ENCODE results near the gene TSPAN1. TPM values are rescaled to one million over a fixed set of nuclear protein-coding genes. Genes with fewer than 3 reads are reported as not detected.
A peak's percentile ranks its signal among the peaks of the same experiment; 100 is the strongest.

TSPAN1 gene
- total and polyA plus RNA-seq, 2 of the 13 experiments (the other 11 are each of a cell fraction or from before 2014, with no cell fraction given), result 1.7 to 2.9 TPM

DNA sequence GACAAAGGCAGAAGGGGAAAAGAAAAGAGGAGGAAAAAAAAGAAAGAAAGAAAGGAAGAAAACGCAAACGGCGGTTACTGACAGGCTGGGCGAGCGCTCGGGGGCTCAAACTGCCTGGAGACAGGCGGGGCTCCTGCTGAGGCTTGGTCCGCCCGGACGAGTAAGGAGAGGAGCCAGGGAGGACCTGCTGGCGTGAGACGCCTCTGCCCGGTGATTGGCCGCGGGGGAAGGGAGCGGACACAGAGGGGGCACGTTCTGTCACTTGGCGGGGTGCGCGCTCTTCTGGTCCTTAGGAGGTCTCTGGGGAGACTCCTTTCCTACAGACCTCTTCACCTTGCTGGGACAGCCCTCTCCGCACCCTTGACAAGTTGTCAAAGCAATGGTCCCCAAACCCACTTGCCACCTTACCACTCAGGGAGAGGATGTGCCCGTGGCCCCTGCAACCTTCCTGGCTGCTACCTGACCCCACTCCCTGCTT is 41.7 kb upstream of the TSPAN1 start (continued):
- TF ChIP-seq, protein P1, sequence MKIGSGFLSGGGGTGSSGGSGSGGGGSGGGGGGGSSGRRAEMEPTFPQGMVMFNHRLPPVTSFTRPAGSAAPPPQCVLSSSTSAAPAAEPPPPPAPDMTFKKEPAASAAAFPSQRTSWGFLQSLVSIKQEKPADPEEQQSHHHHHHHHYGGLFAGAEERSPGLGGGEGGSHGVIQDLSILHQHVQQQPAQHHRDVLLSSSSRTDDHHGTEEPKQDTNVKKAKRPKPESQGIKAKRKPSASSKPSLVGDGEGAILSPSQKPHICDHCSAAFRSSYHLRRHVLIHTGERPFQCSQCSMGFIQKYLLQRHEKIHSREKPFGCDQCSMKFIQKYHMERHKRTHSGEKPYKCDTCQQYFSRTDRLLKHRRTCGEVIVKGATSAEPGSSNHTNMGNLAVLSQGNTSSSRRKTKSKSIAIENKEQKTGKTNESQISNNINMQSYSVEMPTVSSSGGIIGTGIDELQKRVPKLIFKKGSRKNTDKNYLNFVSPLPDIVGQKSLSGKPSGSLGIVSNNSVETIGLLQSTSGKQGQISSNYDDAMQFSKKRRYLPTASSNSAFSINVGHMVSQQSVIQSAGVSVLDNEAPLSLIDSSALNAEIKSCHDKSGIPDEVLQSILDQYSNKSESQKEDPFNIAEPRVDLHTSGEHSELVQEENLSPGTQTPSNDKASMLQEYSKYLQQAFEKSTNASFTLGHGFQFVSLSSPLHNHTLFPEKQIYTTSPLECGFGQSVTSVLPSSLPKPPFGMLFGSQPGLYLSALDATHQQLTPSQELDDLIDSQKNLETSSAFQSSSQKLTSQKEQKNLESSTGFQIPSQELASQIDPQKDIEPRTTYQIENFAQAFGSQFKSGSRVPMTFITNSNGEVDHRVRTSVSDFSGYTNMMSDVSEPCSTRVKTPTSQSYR (CRISPR knock-in tag; IDR thresholded peaks at IDR 0.05; ENCODE audit: borderline replicate concordance), result no peak
- TF ChIP-seq SIN3A (IDR thresholded peaks at IDR 0.05; ENCODE audit: borderline replicate concordance, low read depth, low read length), result 0 out of 2 replicates have a peak, but pooled peaks have one; percentile 4
- TF ChIP-seq, protein P2, sequence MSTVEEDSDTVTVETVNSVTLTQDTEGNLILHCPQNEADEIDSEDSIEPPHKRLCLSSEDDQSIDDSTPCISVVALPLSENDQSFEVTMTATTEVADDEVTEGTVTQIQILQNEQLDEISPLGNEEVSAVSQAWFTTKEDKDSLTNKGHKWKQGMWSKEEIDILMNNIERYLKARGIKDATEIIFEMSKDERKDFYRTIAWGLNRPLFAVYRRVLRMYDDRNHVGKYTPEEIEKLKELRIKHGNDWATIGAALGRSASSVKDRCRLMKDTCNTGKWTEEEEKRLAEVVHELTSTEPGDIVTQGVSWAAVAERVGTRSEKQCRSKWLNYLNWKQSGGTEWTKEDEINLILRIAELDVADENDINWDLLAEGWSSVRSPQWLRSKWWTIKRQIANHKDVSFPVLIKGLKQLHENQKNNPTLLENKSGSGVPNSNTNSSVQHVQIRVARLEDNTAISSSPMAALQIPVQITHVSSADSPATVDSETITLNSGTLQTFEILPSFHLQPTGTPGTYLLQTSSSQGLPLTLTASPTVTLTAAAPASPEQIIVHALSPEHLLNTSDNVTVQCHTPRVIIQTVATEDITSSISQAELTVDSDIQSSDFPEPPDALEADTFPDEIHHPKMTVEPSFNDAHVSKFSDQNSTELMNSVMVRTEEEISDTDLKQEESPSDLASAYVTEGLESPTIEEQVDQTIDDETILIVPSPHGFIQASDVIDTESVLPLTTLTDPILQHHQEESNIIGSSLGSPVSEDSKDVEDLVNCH (CRISPR knock-in tag; IDR thresholded peaks at IDR 0.05), result 0 out of 2 replicates have a peak, but pooled peaks have one; percentile 18
- TF ChIP-seq ZBTB44 (CRISPR knock-in tag; IDR thresholded peaks at IDR 0.05), result no peak
- TF ChIP-seq ZNF44 (CRISPR knock-in tag; IDR thresholded peaks at IDR 0.05), result no peak
- no peak for TF ChIP-seq ZNF136 (CRISPR knock-in tag; IDR thresholded peaks at IDR 0.05; ENCODE audit: low read depth)
- no peak for TF ChIP-seq HNRNPUL1 (IDR thresholded peaks at IDR 0.05; ENCODE audit: low read depth, low read length)
- no peak for TF ChIP-seq ZFP1 (CRISPR knock-in tag; IDR thresholded peaks at IDR 0.05)
- TF ChIP-seq ZSCAN31 (CRISPR knock-in tag; IDR thresholded peaks at IDR 0.05; ENCODE audit: low read depth), result no peak
- TF ChIP-seq KAT8 (CRISPR knock-in tag; IDR thresholded peaks at IDR 0.05), result no peak
- TF ChIP-seq NFE2 (CRISPR knock-in tag; IDR thresholded peaks at IDR 0.05), result no peak
- no peak for TF ChIP-seq SAFB2 (CRISPR knock-in tag; IDR thresholded peaks at IDR 0.05; ENCODE audit: borderline replicate concordance, low read depth)
- no peak for TF ChIP-seq MZF1 (CRISPR knock-in tag; IDR thresholded peaks at IDR 0.05; ENCODE audit: borderline replicate concordance)
- no peak; the same call in 1 of the 2 replicates for TF ChIP-seq HOXA9 (CRISPR knock-in tag; IDR thresholded peaks at IDR 0.05; ENCODE audit: borderline replicate concordance)
- TF ChIP-seq GTF2F1 (IDR thresholded peaks at IDR 0.05; ENCODE audit: low read length), result no peak
- peak; percentile 12; the same call in 1 of the 2 replicates for TF ChIP-seq SNAPC4 (CRISPR knock-in tag; IDR thresholded peaks at IDR 0.05)
- no peak for TF ChIP-seq ZNF30 (CRISPR knock-in tag; IDR thresholded peaks at IDR 0.05)
- no peak for TF ChIP-seq POLR2G (IDR thresholded peaks at IDR 0.05; ENCODE audit: low read depth, low read length)

Measured in HepG2 (cell line).